ENCODE measurements around the gene ABCB11.

Gene ABCB11

DNA sequence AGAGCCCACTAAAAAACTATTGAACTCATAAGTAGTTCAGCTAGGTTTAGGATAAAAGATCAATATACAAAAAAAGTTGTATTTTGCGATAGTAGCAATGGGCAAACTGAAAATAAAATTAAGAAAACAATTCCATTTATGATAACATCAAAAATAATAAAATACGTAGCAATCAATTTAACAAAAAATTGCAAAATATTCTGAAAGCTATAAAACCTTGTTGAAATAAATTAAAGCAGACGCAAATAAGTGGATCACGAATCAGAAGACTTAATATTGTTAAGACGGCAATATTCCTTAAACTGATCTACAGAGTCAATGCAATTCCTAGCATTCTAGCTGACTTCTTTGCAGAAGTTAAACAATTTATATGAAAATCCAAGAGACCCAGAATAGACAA, 24.5 kb downstream of the ABCB11 start:
- DNase-seq, result no peak

DNA sequence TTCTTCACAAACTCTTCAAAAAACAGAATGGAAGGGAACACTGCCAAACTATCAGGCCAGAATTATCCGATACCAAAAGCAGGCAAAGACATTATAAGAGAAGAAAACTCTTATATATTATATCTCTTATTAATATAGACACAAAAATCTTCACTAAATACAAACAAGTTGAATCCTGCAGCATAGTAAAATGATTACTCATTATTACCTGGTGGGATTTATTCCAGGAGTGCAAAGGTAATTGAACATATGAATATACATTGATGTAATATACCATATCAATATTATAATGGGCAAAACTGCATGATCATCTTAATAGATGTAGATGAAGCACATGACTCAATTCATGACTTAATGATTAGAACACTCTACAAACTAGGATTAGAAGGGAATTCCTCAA, 25.1 kb downstream of the ABCB11 start:
- DNase-seq, result no peak

DNA sequence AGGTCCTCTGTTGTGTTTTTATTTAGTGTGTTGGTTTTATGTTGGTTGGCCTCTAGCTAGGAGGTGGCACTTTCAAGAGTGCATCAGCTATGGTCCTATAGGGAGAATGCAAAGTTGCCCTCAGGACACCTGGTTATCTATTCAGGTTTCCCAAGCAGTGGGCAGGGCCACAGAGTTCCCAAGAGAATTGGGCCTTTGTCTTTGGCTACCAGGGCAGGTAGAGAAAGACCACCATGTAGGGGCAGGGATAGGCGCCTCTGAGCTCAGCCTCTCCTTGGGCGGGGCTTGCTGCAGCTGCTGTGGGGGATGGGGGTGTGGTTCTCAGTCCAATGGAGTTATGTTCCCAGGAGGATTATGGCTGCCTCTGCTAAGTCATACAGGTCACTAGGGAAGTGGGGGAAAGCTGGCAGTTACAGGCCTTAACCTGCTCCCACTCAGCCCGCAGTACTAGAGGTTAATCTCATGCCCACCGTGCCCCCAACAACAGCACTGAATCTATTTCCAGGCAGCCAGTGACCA, 26.0 kb downstream of the ABCB11 start:
- DNase-seq, result no peak

DNA sequence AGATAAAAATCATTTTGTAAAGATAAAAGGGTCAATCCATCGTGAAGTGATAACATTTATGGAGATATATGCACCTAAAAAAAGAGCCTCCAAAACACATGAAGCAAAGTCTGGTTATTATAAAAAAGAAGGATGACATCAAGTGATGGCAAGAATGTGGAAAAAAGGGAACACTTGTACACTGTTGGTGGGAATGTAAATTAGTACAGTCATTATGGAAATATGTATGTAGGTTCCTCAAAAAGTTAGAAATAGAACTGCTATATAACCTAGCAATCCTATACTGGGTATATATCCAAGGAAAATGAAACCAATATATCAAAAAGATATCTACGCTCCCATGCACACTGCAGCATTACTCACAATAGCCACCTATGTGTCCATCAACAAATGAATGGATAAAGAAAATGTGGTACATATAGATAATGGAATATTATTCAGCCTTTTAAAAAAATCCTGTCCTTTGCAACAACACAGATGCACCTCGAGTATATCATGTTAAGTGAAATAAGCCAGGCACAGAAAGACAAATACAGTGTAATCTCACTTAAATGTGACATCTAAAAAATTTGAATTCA, 28.9 kb downstream of the ABCB11 start:
- no peak for DNase-seq

DNA sequence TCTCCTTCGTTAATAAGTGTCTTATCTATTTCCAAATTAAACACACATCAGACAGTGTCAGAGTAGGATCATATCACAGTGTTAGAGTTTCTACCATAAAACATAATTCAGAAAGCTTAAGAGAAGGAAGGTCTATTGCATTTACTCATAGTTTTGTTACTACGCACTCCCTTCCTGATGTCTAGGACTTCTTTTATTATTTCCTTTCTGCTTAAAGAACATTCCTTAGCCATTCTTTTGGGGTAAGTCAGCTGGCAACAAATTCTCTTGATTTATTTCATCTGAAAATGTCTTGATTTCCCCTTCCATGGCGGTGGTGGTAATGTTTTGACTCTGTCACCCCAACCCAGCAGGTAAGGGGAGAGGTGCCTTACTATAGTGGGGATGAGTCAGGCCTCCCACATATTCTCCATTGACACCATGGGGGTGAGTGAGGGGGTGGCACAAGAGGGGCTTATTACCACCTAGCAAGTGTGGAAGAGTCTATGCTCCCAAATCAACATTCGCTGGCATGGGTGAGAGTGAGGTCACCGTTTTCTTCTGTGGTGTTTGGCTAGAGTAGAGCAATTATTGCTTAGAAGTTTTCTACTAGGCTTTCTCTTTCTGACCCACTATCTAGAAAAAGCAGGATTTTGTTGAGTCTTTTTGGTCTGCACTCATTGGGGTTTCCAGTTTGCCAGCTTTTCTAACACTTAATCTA, 29.9 kb downstream of the ABCB11 start:
- DNase-seq, result no peak

DNA sequence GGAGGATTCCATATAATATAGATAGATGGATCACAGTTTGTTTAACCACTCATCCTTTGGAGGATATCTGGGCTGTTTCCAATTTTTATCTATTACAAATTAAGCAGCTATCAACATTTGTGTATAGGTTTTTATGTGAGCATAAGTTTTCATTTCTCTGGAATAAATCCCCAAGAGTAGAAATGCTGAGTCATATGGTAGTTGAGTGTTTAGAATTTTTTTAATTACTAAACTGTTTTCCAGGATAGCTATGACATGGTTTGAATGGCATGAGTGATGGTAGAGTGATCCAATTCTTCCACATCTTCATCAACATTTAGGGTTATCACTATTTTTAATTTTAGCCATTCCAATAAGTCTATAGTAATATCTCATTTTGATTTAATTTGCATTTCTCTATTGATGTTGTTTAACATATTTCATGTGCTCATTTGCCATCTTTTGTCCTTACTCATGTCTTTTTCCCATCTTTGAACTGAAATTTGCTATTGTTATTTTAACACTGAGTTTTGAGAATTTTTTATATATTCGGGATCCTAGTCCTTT, 31.4 kb downstream of the ABCB11 start:
- no peak for DNase-seq

DNA sequence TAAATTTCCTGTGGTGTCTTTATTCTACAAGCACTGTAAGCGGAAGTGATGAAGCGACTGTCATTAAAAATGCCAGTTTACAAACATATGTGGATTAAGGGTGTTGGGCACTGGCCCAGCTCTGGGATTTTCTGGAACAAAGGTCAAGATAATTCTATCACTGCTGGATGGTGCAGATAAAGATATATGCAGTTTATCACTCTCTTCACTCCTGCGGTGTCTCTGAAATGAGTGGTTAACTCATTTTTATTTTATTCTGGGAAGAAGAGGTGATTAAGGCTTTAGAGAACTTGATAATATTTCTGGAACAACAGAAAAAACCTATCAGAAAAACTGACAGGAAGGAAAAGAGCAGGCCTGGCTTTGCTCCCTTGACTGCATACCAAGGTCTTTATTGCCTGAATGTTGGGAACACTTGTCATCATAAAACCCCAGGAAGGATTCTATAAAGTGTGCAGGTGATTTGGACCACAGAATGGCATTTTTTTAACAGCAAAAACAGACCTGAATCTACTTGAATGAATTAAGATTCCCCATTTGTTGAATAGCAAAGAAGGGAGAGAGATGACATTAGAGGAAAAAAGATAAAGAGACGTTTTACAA, 32.4 kb downstream of the ABCB11 start:
- DNase-seq, result no peak

DNA sequence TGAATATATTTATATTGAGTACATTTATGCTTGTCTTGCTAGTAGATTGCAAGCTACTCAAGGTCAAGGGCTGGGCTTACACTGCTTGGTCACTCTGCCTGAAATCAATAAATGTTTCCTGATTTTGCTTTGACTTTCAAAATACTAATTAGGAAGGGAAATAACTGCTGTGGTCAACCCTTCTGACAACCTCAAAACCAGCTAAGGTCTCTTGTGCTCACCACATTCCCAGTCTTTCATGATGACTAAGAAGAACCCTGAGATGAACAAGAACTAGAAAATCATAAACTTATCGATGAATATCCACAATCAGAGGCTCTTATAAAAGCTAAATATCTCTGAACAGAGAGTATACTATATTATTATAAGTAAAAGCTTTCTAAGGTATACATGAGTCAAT, 33.3 kb downstream of the ABCB11 start:
- DNase-seq, result no peak

DNA sequence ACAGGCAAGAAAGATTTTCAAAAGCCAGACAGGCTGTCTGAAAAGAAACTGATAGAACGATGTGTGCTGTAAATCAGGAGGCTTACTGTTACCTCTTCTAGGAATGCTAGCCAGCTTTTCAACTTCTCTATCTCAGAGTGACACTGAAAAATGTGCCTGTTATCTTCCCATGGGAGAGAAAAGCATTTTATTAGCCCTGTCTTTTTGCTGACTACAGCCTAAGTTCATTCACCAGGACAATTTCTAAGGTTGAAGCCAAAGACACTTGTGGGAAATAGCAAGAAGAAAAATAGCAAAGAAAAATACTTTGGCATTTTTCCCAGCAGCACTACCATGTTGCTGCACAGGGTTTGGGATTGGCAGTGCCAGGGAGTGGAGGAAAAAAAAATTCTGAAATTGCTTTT, 34.0 kb downstream of the ABCB11 start:
- DNase-seq, result no peak

DNA sequence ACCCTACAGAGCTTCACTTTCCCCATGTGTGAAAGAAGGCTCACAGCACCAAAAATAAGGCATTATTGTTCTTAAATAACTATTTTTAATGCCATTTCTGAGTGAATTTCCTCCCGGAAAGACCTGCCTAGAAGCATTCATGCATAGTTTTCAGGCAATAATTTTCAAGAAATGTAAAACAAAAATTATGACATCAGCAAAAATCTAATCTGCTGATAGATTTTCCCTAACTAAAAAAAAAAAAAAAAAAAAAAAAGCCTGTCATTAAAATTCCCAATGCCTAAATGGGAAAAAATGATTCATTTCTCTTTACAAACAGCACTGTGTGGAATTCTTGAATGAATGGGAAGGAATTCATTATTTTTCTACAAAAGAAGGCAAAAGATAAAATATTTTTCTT, 35.4 kb downstream of the ABCB11 start:
- no peak for DNase-seq

DNA sequence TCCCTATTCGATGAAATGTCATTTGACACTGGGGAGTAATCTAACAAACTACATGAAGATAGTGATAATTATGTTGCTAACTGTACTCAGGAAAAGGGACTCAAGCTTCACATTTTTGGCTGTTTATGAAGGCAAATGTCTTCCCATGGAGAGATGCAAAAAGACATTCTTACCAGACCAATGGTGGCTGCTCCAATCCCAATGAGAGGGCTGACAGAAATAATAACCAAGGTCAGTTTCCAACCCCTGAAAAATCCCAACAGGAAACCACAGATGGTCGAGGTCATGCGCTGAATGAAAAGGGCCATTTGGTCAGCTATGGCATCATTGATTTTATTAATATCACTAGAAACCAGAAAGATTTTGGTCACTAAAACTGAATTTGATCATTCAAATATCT, 37.6 kb downstream of the ABCB11 start:
- DNase-seq, result no peak

DNA sequence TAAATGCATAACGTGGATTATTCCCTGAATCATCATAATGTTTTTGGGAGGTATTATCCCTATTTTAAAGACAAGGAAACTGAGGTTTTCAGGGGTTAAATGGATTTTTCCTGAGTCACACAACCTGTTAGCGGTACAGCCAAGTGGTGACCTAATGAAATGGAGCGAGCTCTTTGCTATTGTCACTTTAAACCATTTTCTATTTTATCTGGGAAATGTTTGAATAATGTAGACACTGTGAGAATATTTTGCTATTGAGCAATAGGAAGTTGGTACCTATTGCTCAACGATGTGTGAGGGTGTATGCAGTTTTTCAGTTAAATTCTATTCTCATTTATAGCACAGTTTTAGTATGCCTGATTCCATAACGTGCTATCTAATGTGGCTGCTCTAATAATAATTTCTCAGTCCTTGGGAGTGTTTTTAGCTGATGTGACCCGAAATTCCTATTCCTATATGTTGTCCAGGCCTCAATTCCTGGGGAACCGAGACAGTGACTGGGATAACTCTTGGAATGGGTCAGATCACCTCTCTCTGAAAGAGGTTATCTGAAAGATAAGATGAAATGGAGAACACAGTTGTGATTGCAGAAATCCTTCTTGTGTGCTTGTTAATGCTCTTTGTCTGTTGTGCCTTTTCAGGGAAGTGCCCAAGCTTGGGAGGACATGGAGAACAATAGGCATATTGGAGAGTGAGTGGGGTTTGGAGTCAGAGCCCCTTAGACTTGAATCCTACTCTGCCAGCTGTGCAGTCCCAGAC, 38.4 kb downstream of the ABCB11 start:
- no peak for DNase-seq

DNA sequence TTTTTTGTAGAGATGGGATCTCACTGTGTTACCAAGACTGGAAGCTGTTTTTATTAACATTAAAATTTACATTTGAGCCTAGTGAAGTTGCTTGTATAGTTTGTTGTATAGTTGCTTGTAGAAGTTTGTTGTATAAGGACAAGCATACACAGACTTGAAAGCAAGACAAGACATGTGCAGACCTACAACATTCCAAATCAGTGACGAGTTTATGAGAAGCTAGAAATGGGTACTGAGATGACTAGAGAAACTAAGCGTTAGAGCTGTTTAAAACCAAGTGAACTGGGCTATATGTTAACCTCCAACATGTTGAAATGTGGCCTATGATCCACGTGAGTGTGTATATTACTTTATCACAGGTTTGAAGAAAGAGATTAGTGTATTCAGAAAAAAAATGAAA, 39.1 kb downstream of the ABCB11 start:
- DNase-seq, result no peak

DNA sequence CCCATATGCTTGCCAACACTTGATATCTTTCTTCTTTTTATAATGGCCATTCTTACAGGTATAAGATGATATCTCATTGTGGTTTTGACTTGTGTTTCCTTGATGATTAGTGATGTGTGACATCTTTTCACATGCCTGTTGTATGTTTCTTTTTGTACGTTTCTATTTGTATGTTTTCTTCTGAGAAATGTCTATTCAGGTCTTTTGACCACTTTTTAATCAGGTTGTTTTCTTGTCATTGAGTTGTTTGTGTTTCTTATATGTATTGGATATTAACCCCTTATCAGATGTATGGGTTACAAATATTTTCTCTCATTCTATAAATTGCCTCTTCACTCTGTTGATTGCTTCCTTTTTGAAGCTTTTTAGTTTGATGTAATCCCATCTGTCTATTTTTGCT, 42.4 kb downstream of the ABCB11 start:
- DNase-seq, result no peak

DNA sequence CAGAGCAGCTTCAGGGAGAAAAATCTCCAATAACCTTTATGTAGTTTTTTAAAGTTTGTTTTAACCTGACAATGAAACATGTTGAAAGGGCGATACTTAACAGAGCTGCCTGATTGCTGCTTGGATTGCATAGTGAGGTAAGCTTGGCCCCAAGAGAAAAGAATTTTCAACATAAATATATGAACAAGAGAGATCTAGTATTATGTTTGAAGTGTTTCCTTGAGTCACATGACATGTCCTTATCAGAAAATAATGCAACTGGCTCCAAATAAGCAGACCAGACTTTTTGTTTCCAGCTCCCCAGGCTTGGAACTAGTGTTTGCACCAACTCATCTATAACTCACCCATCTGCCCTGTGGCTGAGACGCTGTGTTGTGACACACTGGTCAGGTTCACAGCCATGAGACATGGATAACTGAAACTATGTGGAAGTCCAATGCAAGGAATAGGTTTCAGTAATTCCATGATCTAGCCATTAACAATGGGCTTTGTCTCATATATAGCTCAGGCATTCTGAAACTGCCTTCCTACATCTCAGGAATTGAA, 44.7 kb downstream of the ABCB11 start:
- no peak for DNase-seq

DNA sequence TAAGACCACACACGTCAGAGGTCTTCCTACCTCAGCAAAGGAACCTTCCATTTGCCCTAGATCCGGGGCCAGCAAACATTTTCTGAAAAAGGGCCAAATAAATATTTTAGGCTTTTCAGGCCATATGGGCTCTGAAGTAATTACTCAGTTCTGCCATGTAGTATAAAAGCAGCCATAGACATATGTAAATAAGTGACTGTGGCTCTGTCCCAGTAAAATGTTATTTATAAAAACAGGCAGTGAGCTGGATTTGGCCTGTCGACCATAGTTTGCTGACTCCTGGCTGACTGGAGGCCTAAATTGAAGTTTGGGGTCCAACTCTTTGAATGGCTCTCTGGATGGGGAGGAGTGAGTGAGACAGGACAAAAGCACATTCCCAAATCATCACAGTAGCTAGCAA, 49.5 kb downstream of the ABCB11 start:
- no peak for DNase-seq

DNA sequence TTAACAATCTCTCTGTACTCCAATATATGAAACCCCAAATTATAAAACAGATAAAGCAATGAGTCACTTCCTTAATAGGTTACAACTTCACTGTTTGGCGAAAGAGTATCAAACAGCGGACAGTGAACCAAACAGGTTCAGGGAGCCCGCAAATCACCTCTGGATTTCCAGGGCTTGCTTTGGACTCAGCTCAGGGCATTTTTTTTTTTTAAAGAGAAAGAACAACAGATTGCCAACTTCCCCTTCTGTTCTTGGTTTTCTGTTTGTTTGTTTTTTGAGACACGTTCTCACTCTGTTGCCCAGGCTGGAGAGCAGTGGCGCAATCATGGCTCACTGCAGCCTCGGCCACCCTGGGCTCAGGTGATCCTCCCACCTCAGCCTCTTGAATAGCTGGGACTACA, 52.7 kb downstream of the ABCB11 start:
- no peak for DNase-seq

DNA sequence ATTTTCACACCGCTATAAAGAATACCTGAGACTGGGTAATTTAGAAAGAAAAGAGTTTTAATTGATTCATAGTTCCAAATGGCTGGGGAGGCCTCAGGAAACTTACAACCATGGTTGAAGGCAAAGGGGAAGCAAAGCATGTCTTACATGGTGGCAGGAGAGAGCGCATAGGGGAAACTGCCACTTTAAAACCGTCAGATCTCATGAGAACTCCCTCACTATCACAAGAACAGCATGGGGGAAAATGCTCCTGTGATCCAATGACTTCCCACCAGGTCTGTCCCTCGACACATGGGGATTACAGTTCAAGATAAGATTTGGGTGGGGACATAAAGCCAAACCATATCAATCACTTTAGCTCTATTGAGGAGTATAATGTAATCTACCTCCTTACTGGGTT, 53.5 kb downstream of the ABCB11 start:
- DNase-seq, result no peak

DNA sequence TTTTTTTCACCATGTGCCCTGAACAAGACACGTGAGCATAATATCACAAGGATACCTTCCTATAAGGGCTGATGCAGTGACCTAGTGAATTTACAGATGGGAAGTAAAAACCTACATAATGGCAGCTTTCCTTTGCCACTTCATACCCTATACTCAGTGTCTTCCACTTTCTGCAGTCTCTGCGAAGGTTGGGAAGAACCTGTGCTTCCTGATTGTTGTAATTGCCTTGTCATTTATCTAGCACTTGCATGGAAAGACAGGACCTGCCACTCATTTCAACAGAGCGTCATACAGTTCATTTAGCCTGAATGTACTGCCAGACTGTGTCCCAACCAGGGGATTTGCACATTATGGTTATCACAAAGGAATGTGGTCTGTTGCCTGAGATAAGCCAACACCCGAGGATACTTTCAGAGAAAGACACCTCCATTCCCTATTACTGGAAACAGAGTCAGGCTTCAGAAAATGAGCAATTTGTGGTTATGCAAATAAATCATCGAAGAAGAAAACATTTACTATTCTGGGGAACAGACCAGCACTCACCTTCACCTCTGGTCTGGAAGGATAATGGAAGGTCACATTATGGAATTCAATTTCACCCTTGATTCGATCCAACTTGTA, 55.0 kb downstream of the ABCB11 start:
- no peak for DNase-seq

DNA sequence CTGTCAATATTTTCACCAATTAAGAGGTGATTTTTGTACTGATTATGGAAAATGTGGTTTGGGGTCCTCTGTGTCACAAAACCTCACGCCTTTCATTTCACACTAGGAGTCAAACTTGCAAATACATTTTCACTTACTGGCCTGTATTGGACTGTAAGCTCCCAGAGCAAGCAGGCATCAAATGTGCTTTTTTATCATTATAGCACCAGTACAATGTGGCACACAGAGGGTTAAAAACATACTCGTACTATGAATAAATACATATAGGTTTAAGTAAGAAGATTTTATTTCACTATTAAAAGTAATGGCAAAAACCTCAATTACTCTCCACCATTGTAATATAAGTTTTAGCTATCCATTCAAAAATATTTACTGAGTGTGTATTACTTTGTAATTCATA, 56.7 kb downstream of the ABCB11 start:
- DNase-seq, result no peak

DNA sequence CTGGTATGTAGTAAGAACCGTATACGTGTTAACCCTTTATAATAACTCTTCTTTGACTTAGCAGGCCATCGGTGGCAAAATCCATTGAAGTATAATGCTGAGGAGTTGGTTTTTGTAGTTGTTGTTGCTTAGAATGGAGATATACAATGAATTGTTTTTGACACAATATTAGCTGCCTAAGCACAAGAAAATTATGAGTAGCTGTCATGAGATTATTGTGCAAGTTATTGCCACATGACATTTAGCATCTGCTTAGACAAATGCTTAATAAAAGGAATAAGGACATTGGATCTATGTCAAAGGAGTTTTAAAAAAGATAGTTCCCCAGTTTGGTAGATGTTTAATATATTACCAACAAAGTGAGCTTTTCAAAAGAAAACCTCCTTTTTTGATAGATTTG, 59.9 kb downstream of the ABCB11 start:
- no peak for DNase-seq

DNA sequence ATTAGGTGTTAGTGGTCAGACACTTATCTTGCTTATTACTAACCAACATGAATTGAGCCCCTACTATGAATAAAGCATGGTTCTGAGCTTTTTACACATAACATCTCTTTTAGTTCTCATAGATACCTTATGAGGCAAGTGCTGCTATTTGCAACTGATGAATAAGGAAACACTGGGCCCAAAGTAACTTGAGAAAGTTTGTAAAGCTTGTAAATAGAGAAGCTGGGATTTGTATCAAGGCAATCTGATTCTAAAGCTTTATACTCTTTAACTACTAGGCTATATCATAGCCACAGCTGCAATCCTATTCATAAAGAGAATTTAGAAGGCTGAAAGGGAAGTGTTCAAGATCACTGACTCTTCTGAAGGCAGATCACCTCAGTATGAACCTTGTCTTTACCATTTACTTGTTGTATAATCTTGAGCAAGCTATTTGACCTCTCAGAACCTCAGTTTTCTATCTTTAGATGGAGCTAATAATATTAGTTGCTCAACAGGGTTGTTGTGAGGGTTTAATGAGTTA, 60.4 kb downstream of the ABCB11 start:
- DNase-seq, result no peak

DNA sequence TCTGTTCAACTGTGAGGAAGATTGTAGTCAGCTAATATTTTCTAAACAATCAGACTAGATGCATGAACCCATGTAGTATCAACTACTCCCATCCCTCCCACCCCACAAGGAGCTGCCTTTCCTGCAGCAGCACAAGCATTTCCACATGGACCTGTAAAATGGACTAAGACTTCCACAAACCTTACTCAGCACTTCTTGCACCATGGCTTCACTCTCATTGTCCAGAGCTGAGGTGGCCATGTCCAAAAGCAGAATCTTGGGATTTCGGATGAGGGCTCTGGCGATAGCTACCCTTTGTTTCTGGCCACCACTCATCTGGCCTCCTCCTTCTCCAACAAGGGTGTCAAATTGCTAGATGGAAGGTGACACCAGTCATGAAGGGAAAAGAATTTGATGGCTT, 61.3 kb downstream of the ABCB11 start:
- no peak for DNase-seq
